ENCODE measurements around the gene MMP27. TPM values are rescaled to one million over a fixed set of nuclear protein-coding genes. Genes with fewer than 3 reads are reported as not detected.
"Not testable (repeated sequence)": the region's sequence is repeated elsewhere in the genome, so short reads cannot be mapped to it uniquely, and the experiment has no call there.

The MMP27 gene
- total RNA-seq: under 1 TPM in 1 of 6 experiments, not detected in 5; 0.11 TPM
- long read RNA-seq: 0 reads

GRCh38 chr11:102705626-102706025 lies at the start of gene MMP27:
TSS of gene MMP27 (minus strand) at chr11:102705769. CDS start at chr11:102705714, 55 bp downstream.
- ATAC-seq (no peak), DNase-seq (no peak)
- Histone ChIP-seq H3K4me1 (no peaks in the 10 kb centered on the region), H3K36me3 (no peaks in the 10 kb centered on the region), H3K4me3 (no peak within 1 kb of the TSS), H3K9me3 (no peaks in the 10 kb centered on the region), H3K27me3 (no peaks in the 10 kb centered on the region), H3K27ac (no peak within 1 kb of the TSS)
- 59% methylated on average over 5 of the region's 5 CpGs for WGBS (ENCODE audit: insufficient coverage, low coverage, low lambda C conversion rate, missing lambda C conversion rate)
- TF ChIP-seq POLR2A (IDR thresholded peaks at IDR 0.05) (no peak), CTCF (IDR thresholded peaks at IDR 0.05) (no peak)
- intact Hi-C loops (cut with DNase I): no loop called here

GRCh38 chr11:102753267-102753666 lies 47.7 kb upstream of the MMP27 start:
- intact Hi-C loops (cut with DNase I): no loop called here
- no peaks in the 10 kb centered on the region for H3K4me1 ChIP-seq
- TF ChIP-seq POLR2A (IDR thresholded peaks at IDR 0.05): no peak
- TF ChIP-seq CTCF (IDR thresholded peaks at IDR 0.05): no peak
- ATAC-seq: no peak
- H3K27ac ChIP-seq: no peak overlapping the region
- no peak for DNase-seq
- H3K9me3 ChIP-seq: no peaks in the 10 kb centered on the region
- H3K4me3 ChIP-seq: no peak overlapping the region
- H3K36me3 ChIP-seq: no peaks in the 10 kb centered on the region
- no peaks in the 10 kb centered on the region for H3K27me3 ChIP-seq
- 59% methylated on average over 1 of the region's 1 CpG for whole genome bisulfite sequencing (ENCODE audit: insufficient coverage, low coverage, low lambda C conversion rate, missing lambda C conversion rate)

GRCh38 chr11:102751673-102752072 lies 46.1 kb upstream of the MMP27 start:
- Histone ChIP-seq H3K36me3 (no peaks in the 10 kb centered on the region), H3K4me3 (no peak overlapping the region), H3K27ac (no peak overlapping the region), H3K9me3 (no peaks in the 10 kb centered on the region), H3K4me1 (no peaks in the 10 kb centered on the region), H3K27me3 (no peaks in the 10 kb centered on the region)
- no peak for DNase-seq
- ATAC-seq: no peak
- intact Hi-C loops (cut with DNase I): no loop called here
- TF ChIP-seq CTCF (IDR thresholded peaks at IDR 0.05) (no peak), POLR2A (IDR thresholded peaks at IDR 0.05) (no peak)

GRCh38 chr11:102749101-102749722 lies 43.6 kb upstream of the MMP27 start:
- DNase-seq (no peak), ATAC-seq (no peak)
- Histone ChIP-seq H3K36me3 (no peaks in the 10 kb centered on the region), H3K4me3 (no peak overlapping the region), H3K4me1 (no peaks in the 10 kb centered on the region), H3K27ac (no peak overlapping the region), H3K9me3 (no peaks in the 10 kb centered on the region), H3K27me3 (no peaks in the 10 kb centered on the region)
- intact Hi-C loops (cut with DNase I): no loop called here
- no peak for TF ChIP-seq POLR2A (IDR thresholded peaks at IDR 0.05)
- TF ChIP-seq CTCF (IDR thresholded peaks at IDR 0.05): no peak

- H3K9me3 ChIP-seq; intact Hi-C loops (cut with DNase I); DNase-seq; H3K36me3 ChIP-seq; H3K4me1 ChIP-seq; ATAC-seq; H3K27ac ChIP-seq; H3K27me3 ChIP-seq; H3K4me3 ChIP-seq: not testable (repeated sequence)
- 51% methylated on average over 8 of the region's 32 CpGs for WGBS (ENCODE audit: insufficient coverage, low coverage, low lambda C conversion rate, missing lambda C conversion rate)
Observed at GRCh38 chr11:102746746-102747578, 41.4 kb upstream of the MMP27 start.
